Muscle layer of duodenum (tissue), 2 donors: Measurements from ENCODE around the gene ATP4A.
A peak's percentile ranks its signal among the peaks of the same experiment; 100 is the strongest.

ENCODE experiments used
- H3K27ac ChIP-seq: one replicate; pipeline ENCODE4 v1.7.0; 2013; ENCODE audit warnings: mild to moderate bottlenecking, low read length
- H3K27me3 ChIP-seq: one replicate; pipeline ENCODE4 v1.7.0; 2013; ENCODE audit warnings: low read depth, mild to moderate bottlenecking, control low read depth, low read length
- H3K36me3 ChIP-seq, 2 donors: one replicate each; pipeline ENCODE4 v1.7.0; 2013; ENCODE audit warnings: low read length in 2 of 2, control low read depth in 1 of 2, mild to moderate bottlenecking in 1 of 2; ENCODE audit not compliant: insufficient read depth in 2 of 2, control insufficient read depth in 1 of 2
- H3K4me1 ChIP-seq, 2 donors: one replicate each; pipeline ENCODE4 v1.7.0; 2013; ENCODE audit warnings: low read length in 2 of 2, mild to moderate bottlenecking in 2 of 2, control low read depth in 1 of 2, moderate library complexity in 1 of 2; ENCODE audit not compliant: insufficient read depth in 2 of 2, control insufficient read depth in 1 of 2
- H3K4me3 ChIP-seq, 2 donors: one replicate each; pipeline ENCODE4 v1.7.0; 2013; ENCODE audit warnings: low read length in 2 of 2, low read depth in 1 of 2, mild to moderate bottlenecking in 1 of 2
- H3K9me3 ChIP-seq, 2 donors: one replicate each; pipeline ENCODE4 v1.7.0; 2013; ENCODE audit warnings: low read length in 2 of 2, control low read depth in 1 of 2, mild to moderate bottlenecking in 1 of 2; ENCODE audit not compliant: control insufficient read depth in 1 of 2
- donor health status: healthy.

Gene ATP4A

GRCh38 chr19:35565016-35565856, 1.8 kb upstream of the ATP4A start:
- Histone ChIP-seq H3K27ac (no peak overlapping the region), H3K4me1 (no peaks in the 10 kb centered on the region), H3K9me3 (no peaks in the 10 kb centered on the region), H3K27me3 (no peaks in the 10 kb centered on the region), H3K4me3 (no peak overlapping the region), H3K36me3 (no peaks in the 10 kb centered on the region)

- Histone ChIP-seq H3K36me3 (no peaks in the 10 kb centered on the region), H3K4me3 (no peak overlapping the region), H3K27me3 (peaks cover 13% of the 10 kb centered on the region), H3K9me3 (no peaks in the 10 kb centered on the region), H3K4me1 (peaks cover 0 to 7% of the 10 kb centered on the region in 2 donors), H3K27ac (no peak overlapping the region)
Measured at GRCh38 chr19:35562776-35563175, 682 bp downstream of the ATP4A start.

- H3K36me3 ChIP-seq: no peaks in the 10 kb centered on the region
- no peak overlapping the region for H3K4me3 ChIP-seq
- no peaks in the 10 kb centered on the region for H3K9me3 ChIP-seq
- peaks cover 13% of the 10 kb centered on the region for H3K27me3 ChIP-seq
- peaks cover 0 to 8% of the 10 kb centered on the region in 2 donors for H3K4me1 ChIP-seq
- H3K27ac ChIP-seq: no peak overlapping the region
Measured at GRCh38 chr19:35562336-35562735, 1.1 kb downstream of the ATP4A start.

- Histone ChIP-seq H3K27ac (no peak overlapping the region), H3K36me3 (no peaks in the 10 kb centered on the region), H3K27me3 (peaks cover 13% of the 10 kb centered on the region), H3K4me3 (no peak overlapping the region), H3K4me1 (peaks cover 0 to 8% of the 10 kb centered on the region in 2 donors), H3K9me3 (no peaks in the 10 kb centered on the region)
Measured at GRCh38 chr19:35561436-35561835, 2.0 kb downstream of the ATP4A start.

GRCh38 chr19:35560677-35561076, 2.8 kb downstream of the ATP4A start:
- no peaks in the 10 kb centered on the region for H3K36me3 ChIP-seq
- no peaks in the 10 kb centered on the region for H3K9me3 ChIP-seq
- no peak overlapping the region for H3K4me3 ChIP-seq
- peaks cover 0 to 8% of the 10 kb centered on the region in 2 donors for H3K4me1 ChIP-seq
- H3K27ac ChIP-seq: no peak overlapping the region
- H3K27me3 ChIP-seq: peaks cover 13% of the 10 kb centered on the region

GRCh38 chr19:35560271-35560670, 3.2 kb downstream of the ATP4A start:
- Histone ChIP-seq H3K9me3 (no peaks in the 10 kb centered on the region), H3K4me3 (no peak overlapping the region), H3K36me3 (no peaks in the 10 kb centered on the region), H3K27ac (no peak overlapping the region), H3K4me1 (peaks cover 0 to 8% of the 10 kb centered on the region in 2 donors), H3K27me3 (peaks cover 13% of the 10 kb centered on the region)

- Histone ChIP-seq H3K9me3 (no peaks in the 10 kb centered on the region), H3K27ac (no peak overlapping the region), H3K27me3 (peaks cover 13% of the 10 kb centered on the region), H3K4me3 (no peak overlapping the region), H3K4me1 (peaks cover 0 to 8% of the 10 kb centered on the region in 2 donors), H3K36me3 (no peaks in the 10 kb centered on the region)
Measured at GRCh38 chr19:35559781-35560180, 3.7 kb downstream of the ATP4A start.

GRCh38 chr19:35559281-35559659, 4.2 kb downstream of the ATP4A start:
- Histone ChIP-seq H3K27me3 (peaks cover 13% of the 10 kb centered on the region), H3K4me1 (peaks cover 0 to 8% of the 10 kb centered on the region in 2 donors), H3K4me3 (no peak overlapping the region), H3K27ac (no peak overlapping the region), H3K9me3 (no peaks in the 10 kb centered on the region), H3K36me3 (no peaks in the 10 kb centered on the region)

GRCh38 chr19:35558400-35559280, 4.8 kb downstream of the ATP4A start:
- Histone ChIP-seq H3K27me3 (peaks cover 13% of the 10 kb centered on the region), H3K27ac (no peak overlapping the region), H3K4me3 (peak overlapping the region in 1 of 2 donors; percentile 58), H3K36me3 (no peaks in the 10 kb centered on the region), H3K4me1 (peaks cover 0 to 8% of the 10 kb centered on the region in 2 donors), H3K9me3 (no peaks in the 10 kb centered on the region)

GRCh38 chr19:35557539-35558399, 5.7 kb downstream of the ATP4A start:
- Histone ChIP-seq H3K27me3 (peaks cover 13% of the 10 kb centered on the region), H3K36me3 (no peaks in the 10 kb centered on the region), H3K9me3 (no peaks in the 10 kb centered on the region), H3K27ac (no peak overlapping the region), H3K4me3 (peak overlapping the region in 1 of 2 donors; percentile 58), H3K4me1 (peaks cover 0 to 8% of the 10 kb centered on the region in 2 donors)
